ENCODE results near the gene ANGPTL4. TPM values are rescaled to one million over a fixed set of nuclear protein-coding genes. Genes with fewer than 3 reads are reported as not detected.
A peak's percentile ranks its signal among the peaks of the same experiment; 100 is the strongest.

The ANGPTL4 gene
- total and polyA plus RNA-seq, 2 of the 13 experiments (the other 11 are each of a cell fraction or from before 2014, with no cell fraction given) = 0.80 to 21.7 TPM

DNA sequence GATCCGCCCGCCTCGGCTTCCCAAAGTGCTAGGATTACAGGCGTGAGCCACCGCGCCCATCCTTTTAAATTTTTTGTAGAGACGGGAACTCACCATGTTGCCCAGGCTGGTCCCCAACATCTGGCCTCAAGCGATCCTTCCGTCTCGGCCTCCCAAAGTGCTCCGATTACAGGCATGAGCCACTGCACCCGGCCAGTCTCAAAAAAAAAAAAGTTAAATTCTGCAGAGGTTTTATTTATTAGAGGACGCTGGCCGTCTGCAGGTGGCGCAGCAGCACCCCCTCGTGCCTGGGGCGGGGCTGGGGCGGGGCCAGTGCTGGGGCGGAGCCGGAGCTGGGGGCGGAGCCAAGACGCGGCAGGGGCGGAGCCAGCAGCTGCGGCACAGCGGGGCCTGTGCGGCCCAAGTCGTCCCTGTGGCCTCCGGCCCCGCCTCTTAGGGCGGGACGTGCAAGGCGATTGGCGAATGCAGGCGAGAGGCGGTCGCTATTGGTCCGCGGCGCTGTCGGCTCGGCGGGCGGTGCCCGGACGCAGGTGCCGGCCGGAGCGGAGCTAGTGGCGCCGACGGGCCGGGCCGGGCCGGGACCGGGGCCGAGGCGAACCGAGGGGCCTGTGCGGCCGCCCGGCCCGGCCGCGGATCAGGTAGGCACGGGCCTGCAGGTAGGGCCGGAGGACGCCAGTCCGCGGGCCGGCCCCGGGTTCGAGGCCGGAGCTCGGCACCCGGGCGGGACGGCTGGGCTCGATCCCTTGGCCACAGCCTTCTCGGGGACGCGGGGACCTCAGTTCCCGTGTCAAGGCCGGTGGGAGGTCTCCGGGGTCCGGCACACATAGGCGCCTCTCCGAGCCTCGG, 49.1 kb downstream of the ANGPTL4 start, which contains the start of gene MARCHF2 (continued):
- TF ChIP-seq, protein P1, sequence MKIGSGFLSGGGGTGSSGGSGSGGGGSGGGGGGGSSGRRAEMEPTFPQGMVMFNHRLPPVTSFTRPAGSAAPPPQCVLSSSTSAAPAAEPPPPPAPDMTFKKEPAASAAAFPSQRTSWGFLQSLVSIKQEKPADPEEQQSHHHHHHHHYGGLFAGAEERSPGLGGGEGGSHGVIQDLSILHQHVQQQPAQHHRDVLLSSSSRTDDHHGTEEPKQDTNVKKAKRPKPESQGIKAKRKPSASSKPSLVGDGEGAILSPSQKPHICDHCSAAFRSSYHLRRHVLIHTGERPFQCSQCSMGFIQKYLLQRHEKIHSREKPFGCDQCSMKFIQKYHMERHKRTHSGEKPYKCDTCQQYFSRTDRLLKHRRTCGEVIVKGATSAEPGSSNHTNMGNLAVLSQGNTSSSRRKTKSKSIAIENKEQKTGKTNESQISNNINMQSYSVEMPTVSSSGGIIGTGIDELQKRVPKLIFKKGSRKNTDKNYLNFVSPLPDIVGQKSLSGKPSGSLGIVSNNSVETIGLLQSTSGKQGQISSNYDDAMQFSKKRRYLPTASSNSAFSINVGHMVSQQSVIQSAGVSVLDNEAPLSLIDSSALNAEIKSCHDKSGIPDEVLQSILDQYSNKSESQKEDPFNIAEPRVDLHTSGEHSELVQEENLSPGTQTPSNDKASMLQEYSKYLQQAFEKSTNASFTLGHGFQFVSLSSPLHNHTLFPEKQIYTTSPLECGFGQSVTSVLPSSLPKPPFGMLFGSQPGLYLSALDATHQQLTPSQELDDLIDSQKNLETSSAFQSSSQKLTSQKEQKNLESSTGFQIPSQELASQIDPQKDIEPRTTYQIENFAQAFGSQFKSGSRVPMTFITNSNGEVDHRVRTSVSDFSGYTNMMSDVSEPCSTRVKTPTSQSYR (CRISPR knock-in tag; IDR thresholded peaks at IDR 0.05; ENCODE audit: borderline replicate concordance) = no peak
- peak in 1 of 2 experiments; percentile 28; a peak in 1 of 4 replicates for TF ChIP-seq POLR2A (IDR thresholded peaks at IDR 0.05; ENCODE audit: insufficient read depth in 1 of 2, low read depth in 2 of 2, low read length in 2 of 2)
- no peak for TF ChIP-seq GTF3A (CRISPR knock-in tag; conservative IDR thresholded peaks at IDR 0.05)
- TF ChIP-seq, protein P2, sequence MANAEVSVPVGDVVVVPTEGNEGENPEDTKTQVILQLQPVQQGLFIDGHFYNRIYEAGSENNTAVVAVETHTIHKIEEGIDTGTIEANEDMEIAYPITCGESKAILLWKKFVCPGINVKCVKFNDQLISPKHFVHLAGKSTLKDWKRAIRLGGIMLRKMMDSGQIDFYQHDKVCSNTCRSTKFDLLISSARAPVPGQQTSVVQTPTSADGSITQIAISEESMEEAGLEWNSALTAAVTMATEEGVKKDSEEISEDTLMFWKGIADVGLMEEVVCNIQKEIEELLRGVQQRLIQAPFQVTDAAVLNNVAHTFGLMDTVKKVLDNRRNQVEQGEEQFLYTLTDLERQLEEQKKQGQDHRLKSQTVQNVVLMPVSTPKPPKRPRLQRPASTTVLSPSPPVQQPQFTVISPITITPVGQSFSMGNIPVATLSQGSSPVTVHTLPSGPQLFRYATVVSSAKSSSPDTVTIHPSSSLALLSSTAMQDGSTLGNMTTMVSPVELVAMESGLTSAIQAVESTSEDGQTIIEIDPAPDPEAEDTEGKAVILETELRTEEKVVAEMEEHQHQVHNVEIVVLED (CRISPR knock-in tag; IDR thresholded peaks at IDR 0.05; ENCODE audit: borderline replicate concordance) = no peak
- no peak for TF ChIP-seq ZFAT (CRISPR knock-in tag; conservative IDR thresholded peaks at IDR 0.05)
- TF ChIP-seq ATF1 (CRISPR knock-in tag; IDR thresholded peaks at IDR 0.05) = no peak
- TF ChIP-seq ZEB1 (IDR thresholded peaks at IDR 0.05; ENCODE audit: insufficient replicate concordance, low read depth) = no peak
- TF ChIP-seq ZSCAN31 (CRISPR knock-in tag; IDR thresholded peaks at IDR 0.05; ENCODE audit: low read depth) = 0 out of 2 replicates have a peak, but pooled peaks have one; percentile 20
- no peak for TF ChIP-seq TEAD2 (CRISPR knock-in tag; IDR thresholded peaks at IDR 0.05)
- TF ChIP-seq ZFP90 (CRISPR knock-in tag; IDR thresholded peaks at IDR 0.05; ENCODE audit: borderline replicate concordance) = no peak
- TF ChIP-seq RBFOX2 (IDR thresholded peaks at IDR 0.05; ENCODE audit: low read depth, low read length) = peak; percentile 65
- TF ChIP-seq BCL6 (CRISPR knock-in tag; IDR thresholded peaks at IDR 0.05) = no peak
- no peak for TF ChIP-seq PPARG (CRISPR knock-in tag; conservative IDR thresholded peaks at IDR 0.05)
- TF ChIP-seq BHLHE40 (IDR thresholded peaks at IDR 0.05; ENCODE audit: low read length) = peak; percentile 71
- TF ChIP-seq ZNF484 (CRISPR knock-in tag; IDR thresholded peaks at IDR 0.05; ENCODE audit: borderline replicate concordance, low read depth) = no peak
- peak; percentile 39; the same call in 1 of the 2 replicates for TF ChIP-seq ZNF331 (CRISPR knock-in tag; IDR thresholded peaks at IDR 0.05)
- TF ChIP-seq, protein P3, sequence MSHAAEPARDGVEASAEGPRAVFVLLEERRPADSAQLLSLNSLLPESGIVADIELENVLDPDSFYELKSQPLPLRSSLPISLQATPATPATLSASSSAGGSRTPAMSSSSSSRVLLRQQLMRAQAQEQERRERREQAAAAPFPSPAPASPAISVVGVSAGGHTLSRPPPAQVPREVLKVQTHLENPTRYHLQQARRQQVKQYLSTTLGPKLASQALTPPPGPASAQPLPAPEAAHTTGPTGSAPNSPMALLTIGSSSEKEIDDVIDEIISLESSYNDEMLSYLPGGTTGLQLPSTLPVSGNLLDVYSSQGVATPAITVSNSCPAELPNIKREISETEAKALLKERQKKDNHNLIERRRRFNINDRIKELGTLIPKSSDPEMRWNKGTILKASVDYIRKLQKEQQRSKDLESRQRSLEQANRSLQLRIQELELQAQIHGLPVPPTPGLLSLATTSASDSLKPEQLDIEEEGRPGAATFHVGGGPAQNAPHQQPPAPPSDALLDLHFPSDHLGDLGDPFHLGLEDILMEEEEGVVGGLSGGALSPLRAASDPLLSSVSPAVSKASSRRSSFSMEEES (CRISPR knock-in tag; IDR thresholded peaks at IDR 0.05) = no peak
- no peak for TF ChIP-seq NFE2 (CRISPR knock-in tag; IDR thresholded peaks at IDR 0.05)
- no peak for TF ChIP-seq ZNF34 (CRISPR knock-in tag; IDR thresholded peaks at IDR 0.05; ENCODE audit: borderline replicate concordance)
- TF ChIP-seq HMG20B (CRISPR knock-in tag; conservative IDR thresholded peaks at IDR 0.05) = no peak
- TF ChIP-seq ZNF782 (CRISPR knock-in tag; IDR thresholded peaks at IDR 0.05; ENCODE audit: borderline replicate concordance) = no peak
- TF ChIP-seq ZNF557 (CRISPR knock-in tag; IDR thresholded peaks at IDR 0.05) = no peak
- TF ChIP-seq ZNF232 (CRISPR knock-in tag; IDR thresholded peaks at IDR 0.05; ENCODE audit: borderline replicate concordance) = no peak
- no peak for TF ChIP-seq ZNF570 (CRISPR knock-in tag; IDR thresholded peaks at IDR 0.05; ENCODE audit: borderline replicate concordance)
- TF ChIP-seq WIZ (CRISPR knock-in tag; IDR thresholded peaks at IDR 0.05) = no peak
- no peak for TF ChIP-seq ZNF678 (CRISPR knock-in tag; IDR thresholded peaks at IDR 0.05)
- TF ChIP-seq KMT2A (CRISPR knock-in tag; IDR thresholded peaks at IDR 0.05) = no peak
